K562 (cell line): ENCODE results near the gene WTAP. TPM values are rescaled to one million over a fixed set of nuclear protein-coding genes. Genes with fewer than 3 reads are reported as not detected.

ENCODE experiments used
- CHD1 ChIP-seq: fragments of 200-600 bp; sonication (generic); IDR thresholded peaks from one replicate; pipeline ENCODE4 v1.6.1; 2012; ENCODE audit warnings: mild to moderate bottlenecking, moderate library complexity, low read length, inconsistent platforms
- ETV5 ChIP-seq: sonication (generic); formaldehyde crosslinking; IDR thresholded peaks from 2 replicates; pipeline ENCODE4 v1.4.0; 2020; ENCODE audit warnings: low read depth, mild to moderate bottlenecking, missing genetic modification reagents
- EWSR1 ChIP-seq: fragments of 450-650 bp; IDR thresholded peaks from 2 replicates; pipeline ENCODE4 v1.6.1; 2018; ENCODE audit warnings: borderline replicate concordance, mild to moderate bottlenecking, low read depth, moderate library complexity; ENCODE audit not compliant: partially characterized antibody
- GABPB1 ChIP-seq: sonication (generic); formaldehyde crosslinking; IDR thresholded peaks from 2 replicates; pipeline ENCODE4 v1.8.0; 2022; ENCODE audit warnings: mild to moderate bottlenecking, missing genetic modification reagents
- HCFC1 ChIP-seq: IDR thresholded peaks from 2 replicates; pipeline ENCODE4 v1.6.1; 2012; ENCODE audit warnings: low read depth, low read length, improper control_type of control experiment
- HMGN3 ChIP-seq: IDR thresholded peaks from 2 replicates; pipeline ENCODE4 v1.6.1; 2011; ENCODE audit warnings: borderline replicate concordance, low read depth, mild to moderate bottlenecking, mixed read lengths, low read length; ENCODE audit not compliant: insufficient read length; ENCODE audit errors: extremely low read depth
- MCM7 ChIP-seq, 2 experiments: fragments of 450-650 bp; IDR thresholded peaks; 2 replicates each; pipeline ENCODE4 v1.6.1; 2016 to 2018
- MYC ChIP-seq, 2 experiments: fragments of 250-450 bp in 1 of 2; sonication (Bioruptor Pico) in 1 of 2; IDR thresholded peaks; 2 replicates each; pipeline versions ENCODE4 v1.5.1 to v1.6.1; 2012 to 2021; ENCODE audit warnings: low read depth in 2 of 2, borderline replicate concordance in 1 of 2, improper control_type of control experiment in 1 of 2, low read length in 1 of 2, mild to moderate bottlenecking in 1 of 2, moderate library complexity in 1 of 2
- PCBP2 ChIP-seq: fragments of 200-400 bp; formaldehyde crosslinking; IDR thresholded peaks from 2 replicates; pipeline ENCODE4 v1.6.1; 2018; ENCODE audit warnings: low read length, low read depth, mild to moderate bottlenecking, moderate library complexity; ENCODE audit not compliant: poor library complexity, severe bottlenecking
- POLR2A ChIP-seq: fragments of 450-650 bp; conservative IDR thresholded peaks from 2 replicates; pipeline ENCODE4 v1.6.1; 2016
- RAD21 ChIP-seq, 2 experiments: fragments of 250-450 bp in 1 of 2; fragments of 450-650 bp in 1 of 2; sonication (Bioruptor Pico) in 1 of 2; formaldehyde crosslinking in 1 of 2; IDR thresholded peaks in 1 of 2; conservative IDR thresholded peaks in 1 of 2; 2 replicates each; pipeline versions ENCODE4 v1.4.0 to v1.8.0; 2020 to 2022; ENCODE audit warnings: mild to moderate bottlenecking in 2 of 2, moderate library complexity in 1 of 2
- SAFB ChIP-seq: fragments of 200-400 bp; formaldehyde crosslinking; IDR thresholded peaks from 2 replicates; pipeline ENCODE4 v1.6.1; 2017; ENCODE audit warnings: low read depth, low read length, borderline replicate concordance
- SP2 ChIP-seq: IDR thresholded peaks from 2 replicates; pipeline ENCODE4 v1.6.1; 2011; ENCODE audit warnings: mild to moderate bottlenecking, low read depth, low read length, moderate library complexity; ENCODE audit not compliant: poor library complexity, severe bottlenecking; ENCODE audit errors: extremely low read depth
- SPI1 ChIP-seq: IDR thresholded peaks from 2 replicates; pipeline ENCODE4 v1.6.1; 2011; ENCODE audit warnings: low read depth, low read length, control low read depth, borderline replicate concordance
- ZNF133 ChIP-seq: fragments of 250-450 bp; sonication (Bioruptor Pico); IDR thresholded peaks from 2 replicates; pipeline ENCODE4 v1.4.0; 2020; ENCODE audit warnings: mild to moderate bottlenecking
- ZNF232 ChIP-seq: sonication (generic); formaldehyde crosslinking; IDR thresholded peaks from 2 replicates; pipeline ENCODE4 v1.8.0; 2022; ENCODE audit warnings: mild to moderate bottlenecking, missing genetic modification reagents
- ZNF589 ChIP-seq: fragments of 200-800 bp; sonication (Bioruptor generic); IDR thresholded peaks from 2 replicates; pipeline ENCODE4 v1.6.1; 2016; ENCODE audit warnings: low read depth, missing genetic modification characterization, missing compliant biosample characterization
- ZNF76 ChIP-seq: fragments of 250-450 bp; sonication (Bioruptor Pico); IDR thresholded peaks from 2 replicates; pipeline ENCODE4 v1.4.0; 2020; ENCODE audit warnings: mild to moderate bottlenecking, moderate library complexity, borderline replicate concordance
- polyA plus RNA-seq, 8 experiments: library from polyadenylated mRNA; depleted of rRNA in 4 of 8; stranded (reverse) in 5 of 8; unstranded in 3 of 8; fragments of >200 nt; fragmentation: Nextera tagmentation in 2 of 8; fragmentation: Illumina TruSeq in 1 of 8; extraction: Ambion mirVana in 2 of 8; extraction: Trizol in 1 of 8; gene quantifications; 2 replicates each; pipeline versions ENCODE4 v1.2.1 to v1.2.3, GENCODE V29; 2011 to 2014; ENCODE audit warnings: inconsistent platforms in 1 of 8, missing spikeins in 1 of 8
- total RNA-seq, 7 experiments: library from RNA; depleted of rRNA in 6 of 7; stranded (reverse); fragments of >200 nt in 6 of 7; fragmentation: Illumina TruSeq in 2 of 7; extraction: Trizol in 2 of 7; gene quantifications; 2 replicates each; pipeline versions ENCODE4 v1.2.1 to v1.2.3, GENCODE V29; 2011 to 2021; ENCODE audit warnings: low replicate concordance in 1 of 7
- TF ChIP-seq, protein P1 (sequence below): fragments of 250-450 bp; sonication (Bioruptor Pico); IDR thresholded peaks from 2 replicates; pipeline ENCODE4 v1.5.0; 2021; ENCODE audit warnings: mild to moderate bottlenecking, borderline replicate concordance
- TF ChIP-seq, protein P2 (sequence below): fragments of 450-650 bp; IDR thresholded peaks from 2 replicates; pipeline ENCODE4 v1.6.1; 2016; ENCODE audit warnings: antibody characterized with exemption

WTAP gene
- total and polyA plus RNA-seq, 9 of the 15 experiments (the other 6 are each of a cell fraction or from before 2014, with no cell fraction given), result 52.4 to 156 (median 110) TPM

DNA sequence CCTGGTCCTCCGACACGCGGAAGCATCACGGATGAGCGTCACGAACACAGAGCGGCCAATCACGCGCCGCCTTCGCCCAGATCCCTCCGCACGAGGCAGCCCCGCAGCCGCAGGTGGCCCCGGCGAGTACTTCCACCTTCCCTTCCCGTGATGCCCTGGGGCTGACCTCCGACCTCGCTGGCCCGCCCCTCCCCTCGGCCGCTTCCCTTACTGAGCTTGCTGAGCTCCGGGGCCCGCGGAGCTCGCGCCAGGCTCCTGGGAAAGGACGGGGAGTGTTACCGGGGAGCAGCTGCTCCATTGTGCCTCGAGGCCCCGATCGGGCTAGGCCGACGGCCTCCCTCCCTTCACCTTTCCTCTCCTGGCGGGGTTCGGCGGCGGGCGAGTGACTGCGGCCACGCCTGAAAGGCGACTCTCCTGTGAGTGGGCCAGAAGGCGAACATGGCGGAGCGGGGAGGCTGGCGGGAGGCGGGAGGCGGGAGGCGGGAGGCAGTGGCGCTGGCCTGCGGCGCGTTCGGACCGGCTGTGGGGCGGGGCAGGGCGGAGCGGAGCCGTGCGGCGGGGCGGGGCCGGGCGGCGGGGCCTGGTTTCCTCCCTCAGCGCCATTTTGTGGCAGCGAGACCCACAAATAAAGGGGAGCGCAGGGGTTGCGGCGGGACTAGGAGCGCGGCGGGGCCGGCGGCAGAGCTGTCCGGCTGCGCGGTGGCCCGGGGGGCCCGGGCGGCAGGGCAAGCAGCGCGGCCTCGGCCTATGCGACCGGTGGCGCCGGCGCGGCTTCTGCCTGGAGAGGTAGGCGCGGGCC is at the start of gene WTAP (continued):
- TF ChIP-seq, protein P1, sequence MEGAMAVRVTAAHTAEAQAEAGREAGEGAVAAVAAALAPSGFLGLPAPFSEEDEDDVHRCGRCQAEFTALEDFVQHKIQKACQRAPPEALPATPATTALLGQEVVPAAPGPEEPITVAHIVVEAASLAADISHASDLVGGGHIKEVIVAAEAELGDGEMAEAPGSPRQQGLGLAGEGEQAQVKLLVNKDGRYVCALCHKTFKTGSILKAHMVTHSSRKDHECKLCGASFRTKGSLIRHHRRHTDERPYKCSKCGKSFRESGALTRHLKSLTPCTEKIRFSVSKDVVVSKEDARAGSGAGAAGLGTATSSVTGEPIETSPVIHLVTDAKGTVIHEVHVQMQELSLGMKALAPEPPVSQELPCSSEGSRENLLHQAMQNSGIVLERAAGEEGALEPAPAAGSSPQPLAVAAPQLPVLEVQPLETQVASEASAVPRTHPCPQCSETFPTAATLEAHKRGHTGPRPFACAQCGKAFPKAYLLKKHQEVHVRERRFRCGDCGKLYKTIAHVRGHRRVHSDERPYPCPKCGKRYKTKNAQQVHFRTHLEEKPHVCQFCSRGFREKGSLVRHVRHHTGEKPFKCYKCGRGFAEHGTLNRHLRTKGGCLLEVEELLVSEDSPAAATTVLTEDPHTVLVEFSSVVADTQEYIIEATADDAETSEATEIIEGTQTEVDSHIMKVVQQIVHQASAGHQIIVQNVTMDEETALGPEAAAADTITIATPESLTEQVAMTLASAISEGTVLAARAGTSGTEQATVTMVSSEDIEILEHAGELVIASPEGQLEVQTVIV (CRISPR knock-in tag), result peak; percentile 51; the same call in 1 of the 2 replicates
- TF ChIP-seq, protein P2, sequence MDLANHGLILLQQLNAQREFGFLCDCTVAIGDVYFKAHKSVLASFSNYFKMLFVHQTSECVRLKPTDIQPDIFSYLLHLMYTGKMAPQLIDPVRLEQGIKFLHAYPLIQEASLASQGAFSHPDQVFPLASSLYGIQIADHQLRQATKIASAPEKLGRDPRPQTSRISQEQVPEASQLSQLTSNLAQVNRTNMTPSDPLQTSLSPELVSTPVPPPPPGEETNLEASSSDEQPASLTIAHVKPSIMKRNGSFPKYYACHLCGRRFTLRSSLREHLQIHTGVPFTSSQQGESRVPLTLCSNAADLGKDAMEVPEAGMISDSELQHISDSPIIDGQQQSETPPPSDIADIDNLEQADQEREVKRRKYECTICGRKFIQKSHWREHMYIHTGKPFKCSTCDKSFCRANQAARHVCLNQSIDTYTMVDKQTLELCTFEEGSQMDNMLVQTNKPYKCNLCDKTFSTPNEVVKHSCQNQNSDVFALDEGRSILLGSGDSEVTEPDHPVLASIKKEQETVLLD, result peak; percentile 94
- TF ChIP-seq GABPB1 (peak; percentile 88), EWSR1 (no peak), SPI1 (no peak), HCFC1 (peak; percentile 78), ETV5 (CRISPR knock-in tag) (peak; percentile 92), SAFB (peak; percentile 96), CHD1 (peak; percentile 74), ZNF133 (CRISPR knock-in tag) (no peak), RAD21 (CRISPR knock-in tag; conservative IDR thresholded peaks at IDR 0.05 in 1 of 2, IDR thresholded peaks at IDR 0.05 in 1 of 2) (no peak), MYC (IDR thresholded peaks at IDR 0.05; ENCODE audit: low read depth, low read length) (peak; percentile 99), MYC (CRISPR knock-in tag; IDR thresholded peaks at IDR 0.05; ENCODE audit: borderline replicate concordance, low read depth) (peak; percentile 97), SP2 (no peak), PCBP2 (no peak), ZNF76 (CRISPR knock-in tag) (peak; percentile 94), HMGN3 (peak; percentile 90), POLR2A (peak; percentile 100), ZNF232 (CRISPR knock-in tag) (peak; percentile 95), MCM7 (IDR thresholded peaks at IDR 0.05) (no peak), ZNF589 (CRISPR knock-in tag) (peak; percentile 95; the same call in 1 of the 2 replicates)
